ENCODE measurements around the gene AOPEP. TPM values are rescaled to one million over a fixed set of nuclear protein-coding genes. Genes with fewer than 3 reads are reported as not detected.

The AOPEP gene
- total and polyA plus RNA-seq, 2 of the 13 experiments (the other 11 are each of a cell fraction or from before 2014, with no cell fraction given), result 22.2 to 41.6 TPM

- TF ChIP-seq ZNF597 (CRISPR knock-in tag; IDR thresholded peaks at IDR 0.05) (no peak), ZNF670 (CRISPR knock-in tag; IDR thresholded peaks at IDR 0.05; ENCODE audit: borderline replicate concordance) (no peak), NR3C1 (CRISPR knock-in tag; IDR thresholded peaks at IDR 0.05) (no peak), ZFP36 (IDR thresholded peaks at IDR 0.05; ENCODE audit: borderline replicate concordance, low read depth, low read length, partially characterized antibody) (no peak), ZNF737 (CRISPR knock-in tag; IDR thresholded peaks at IDR 0.05; ENCODE audit: borderline replicate concordance) (no peak), ZBTB37 (CRISPR knock-in tag; IDR thresholded peaks at IDR 0.05) (no peak), ZNF513 (CRISPR knock-in tag; conservative IDR thresholded peaks at IDR 0.05) (no peak), RFXANK (CRISPR knock-in tag; IDR thresholded peaks at IDR 0.05) (no peak), TBP (CRISPR knock-in tag; IDR thresholded peaks at IDR 0.05) (no peak), RBM39 (IDR thresholded peaks at IDR 0.05; ENCODE audit: low read depth, low read length, poor library complexity, severe bottlenecking) (no peak), ZNF3 (CRISPR knock-in tag; IDR thresholded peaks at IDR 0.05) (no peak), SYNCRIP (IDR thresholded peaks at IDR 0.05; ENCODE audit: insufficient read depth, low read depth, low read length) (no peak), STAT5B (CRISPR knock-in tag; IDR thresholded peaks at IDR 0.05) (no peak), ZBTB2 (CRISPR knock-in tag; IDR thresholded peaks at IDR 0.05; ENCODE audit: low read depth) (no peak), ZBTB7B (CRISPR knock-in tag; IDR thresholded peaks at IDR 0.05) (peak; percentile 64; the same call in 1 of the 2 replicates), ZNF607 (CRISPR knock-in tag; IDR thresholded peaks at IDR 0.05; ENCODE audit: borderline replicate concordance) (peak; percentile 21; the same call in 1 of the 2 replicates), SATB2 (CRISPR knock-in tag; IDR thresholded peaks at IDR 0.05) (no peak), MTF2 (CRISPR knock-in tag; IDR thresholded peaks at IDR 0.05; ENCODE audit: borderline replicate concordance) (no peak), ZBTB4 (CRISPR knock-in tag; IDR thresholded peaks at IDR 0.05; ENCODE audit: borderline replicate concordance) (no peak), FOXO1 (CRISPR knock-in tag; IDR thresholded peaks at IDR 0.05) (peak; percentile 79; the same call in 1 of the 2 replicates)
Observed at GRCh38 chr9:94867281-94867841, 140.9 kb downstream of the AOPEP start (continued).
